Measurements from ENCODE around the gene CLPTM1.
"Not testable (repeated sequence)": the region's sequence is repeated elsewhere in the genome, so short reads cannot be mapped to it uniquely, and the experiment has no call there.

Gene CLPTM1, protein sequence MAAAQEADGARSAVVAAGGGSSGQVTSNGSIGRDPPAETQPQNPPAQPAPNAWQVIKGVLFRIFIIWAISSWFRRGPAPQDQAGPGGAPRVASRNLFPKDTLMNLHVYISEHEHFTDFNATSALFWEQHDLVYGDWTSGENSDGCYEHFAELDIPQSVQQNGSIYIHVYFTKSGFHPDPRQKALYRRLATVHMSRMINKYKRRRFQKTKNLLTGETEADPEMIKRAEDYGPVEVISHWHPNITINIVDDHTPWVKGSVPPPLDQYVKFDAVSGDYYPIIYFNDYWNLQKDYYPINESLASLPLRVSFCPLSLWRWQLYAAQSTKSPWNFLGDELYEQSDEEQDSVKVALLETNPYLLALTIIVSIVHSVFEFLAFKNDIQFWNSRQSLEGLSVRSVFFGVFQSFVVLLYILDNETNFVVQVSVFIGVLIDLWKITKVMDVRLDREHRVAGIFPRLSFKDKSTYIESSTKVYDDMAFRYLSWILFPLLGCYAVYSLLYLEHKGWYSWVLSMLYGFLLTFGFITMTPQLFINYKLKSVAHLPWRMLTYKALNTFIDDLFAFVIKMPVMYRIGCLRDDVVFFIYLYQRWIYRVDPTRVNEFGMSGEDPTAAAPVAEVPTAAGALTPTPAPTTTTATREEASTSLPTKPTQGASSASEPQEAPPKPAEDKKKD

DNA sequence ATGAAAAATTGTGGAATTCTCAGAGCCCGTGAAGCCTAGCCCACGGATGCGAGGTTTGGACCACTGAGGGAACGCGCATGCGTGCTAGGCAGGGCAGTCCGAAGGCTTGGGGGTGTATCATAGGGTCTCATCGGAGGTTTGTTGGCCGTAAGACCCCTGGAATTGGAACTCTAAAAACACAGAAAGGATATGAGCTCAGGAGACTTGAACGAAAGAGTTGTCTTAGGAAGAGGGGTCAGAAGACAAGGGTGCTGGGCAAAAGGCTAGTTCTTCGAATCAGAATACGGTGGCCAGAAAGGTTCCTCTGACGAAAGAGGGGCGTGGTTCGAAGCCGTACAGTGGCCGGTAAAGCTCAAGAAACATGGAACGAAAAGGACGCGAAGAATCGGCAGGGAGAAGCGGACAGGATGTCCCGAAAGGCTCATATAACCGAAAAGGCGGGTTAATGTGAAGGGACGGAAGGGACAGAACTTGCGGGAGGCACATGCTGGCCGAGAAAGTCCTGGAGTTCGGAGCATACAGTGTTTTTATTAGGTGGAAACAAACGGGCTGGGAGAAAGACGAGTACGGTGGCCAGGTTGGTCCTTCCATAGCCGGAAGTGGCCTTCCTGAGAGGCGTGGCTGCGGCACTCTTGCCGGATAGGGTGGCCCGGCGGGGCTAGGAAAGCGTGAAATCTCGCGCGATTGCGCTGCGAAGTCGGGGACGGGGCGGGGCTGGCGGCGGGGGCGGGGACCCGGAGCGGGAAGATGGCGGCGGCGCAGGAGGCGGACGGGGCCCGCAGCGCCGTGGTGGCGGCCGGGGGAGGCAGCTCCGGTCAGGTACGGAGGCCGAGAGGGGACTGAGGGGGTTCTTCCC is at the start of gene CLPTM1:
CLPTM1 (plus strand) TSS at position 732 of the 856 bp plus-strand sequence; CDS start at position 748, 16 bp downstream.
- DNase-seq (ENCODE audit: low read depth) = peak; percentile 93

GRCh38 chr19:44905437-44906160 is 49.6 kb upstream of the CLPTM1 start, which contains the start of gene APOE:
Gene APOE, plus strand, starts transcription at chr19:44905796. Its CDS starts 829 bp downstream, at chr19:44906625.
- no peak for DNase-seq (ENCODE audit: low read depth)

DNA sequence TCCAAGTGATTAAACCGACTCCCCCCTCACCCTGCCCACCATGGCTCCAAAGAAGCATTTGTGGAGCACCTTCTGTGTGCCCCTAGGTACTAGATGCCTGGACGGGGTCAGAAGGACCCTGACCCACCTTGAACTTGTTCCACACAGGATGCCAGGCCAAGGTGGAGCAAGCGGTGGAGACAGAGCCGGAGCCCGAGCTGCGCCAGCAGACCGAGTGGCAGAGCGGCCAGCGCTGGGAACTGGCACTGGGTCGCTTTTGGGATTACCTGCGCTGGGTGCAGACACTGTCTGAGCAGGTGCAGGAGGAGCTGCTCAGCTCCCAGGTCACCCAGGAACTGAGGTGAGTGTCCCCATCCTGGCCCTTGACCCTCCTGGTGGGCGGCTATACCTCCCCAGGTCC is 47.6 kb upstream of the CLPTM1 start:
- no peak for DNase-seq (ENCODE audit: low read depth)

DNA sequence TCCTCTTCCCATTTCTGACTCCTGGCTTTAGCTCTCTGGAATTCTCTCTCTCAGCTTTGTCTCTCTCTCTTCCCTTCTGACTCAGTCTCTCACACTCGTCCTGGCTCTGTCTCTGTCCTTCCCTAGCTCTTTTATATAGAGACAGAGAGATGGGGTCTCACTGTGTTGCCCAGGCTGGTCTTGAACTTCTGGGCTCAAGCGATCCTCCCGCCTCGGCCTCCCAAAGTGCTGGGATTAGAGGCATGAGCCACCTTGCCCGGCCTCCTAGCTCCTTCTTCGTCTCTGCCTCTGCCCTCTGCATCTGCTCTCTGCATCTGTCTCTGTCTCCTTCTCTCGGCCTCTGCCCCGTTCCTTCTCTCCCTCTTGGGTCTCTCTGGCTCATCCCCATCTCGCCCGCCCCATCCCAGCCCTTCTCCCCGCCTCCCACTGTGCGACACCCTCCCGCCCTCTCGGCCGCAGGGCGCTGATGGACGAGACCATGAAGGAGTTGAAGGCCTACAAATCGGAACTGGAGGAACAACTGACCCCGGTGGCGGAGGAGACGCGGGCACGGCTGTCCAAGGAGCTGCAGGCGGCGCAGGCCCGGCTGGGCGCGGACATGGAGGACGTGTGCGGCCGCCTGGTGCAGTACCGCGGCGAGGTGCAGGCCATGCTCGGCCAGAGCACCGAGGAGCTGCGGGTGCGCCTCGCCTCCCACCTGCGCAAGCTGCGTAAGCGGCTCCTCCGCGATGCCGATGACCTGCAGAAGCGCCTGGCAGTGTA is 46.9 kb upstream of the CLPTM1 start:
- DNase-seq (ENCODE audit: low read depth) = no peak

- no peak for DNase-seq (ENCODE audit: low read depth)
Measured at GRCh38 chr19:44908836-44909261, 46.3 kb upstream of the CLPTM1 start.

- DNase-seq (ENCODE audit: low read depth) = no peak
Measured at GRCh38 chr19:44909775-44910174, 45.4 kb upstream of the CLPTM1 start.

- not testable (repeated sequence) for DNase-seq (ENCODE audit: low read depth)
Measured at GRCh38 chr19:44911896-44912295, 43.3 kb upstream of the CLPTM1 start.

GRCh38 chr19:44912854-44913253 is 42.3 kb upstream of the CLPTM1 start:
- DNase-seq (ENCODE audit: low read depth) = no peak

- DNase-seq (ENCODE audit: low read depth) = not testable (repeated sequence)
Measured at GRCh38 chr19:44913512-44914432, 41.4 kb upstream of the CLPTM1 start.

GRCh38 chr19:44914433-44915206 is 40.6 kb upstream of the CLPTM1 start, which contains the start of gene APOC1:
Gene APOC1, plus strand, starts transcription at chr19:44914608. Its CDS starts 284 bp downstream, at chr19:44914892.
- peak; percentile 65 for DNase-seq (ENCODE audit: low read depth)

DNA sequence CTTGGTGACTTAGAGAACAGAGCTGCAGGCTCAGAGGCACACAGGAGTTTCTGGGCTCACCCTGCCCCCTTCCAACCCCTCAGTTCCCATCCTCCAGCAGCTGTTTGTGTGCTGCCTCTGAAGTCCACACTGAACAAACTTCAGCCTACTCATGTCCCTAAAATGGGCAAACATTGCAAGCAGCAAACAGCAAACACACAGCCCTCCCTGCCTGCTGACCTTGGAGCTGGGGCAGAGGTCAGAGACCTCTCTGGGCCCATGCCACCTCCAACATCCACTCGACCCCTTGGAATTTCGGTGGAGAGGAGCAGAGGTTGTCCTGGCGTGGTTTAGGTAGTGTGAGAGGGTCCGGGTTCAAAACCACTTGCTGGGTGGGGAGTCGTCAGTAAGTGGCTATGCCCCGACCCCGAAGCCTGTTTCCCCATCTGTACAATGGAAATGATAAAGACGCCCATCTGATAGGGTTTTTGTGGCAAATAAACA is 30.9 kb upstream of the CLPTM1 start:
- DNase-seq (ENCODE audit: low read depth) = no peak

- DNase-seq (ENCODE audit: low read depth) = no peak
Measured at GRCh38 chr19:44925114-44925891, 29.9 kb upstream of the CLPTM1 start.

DNA sequence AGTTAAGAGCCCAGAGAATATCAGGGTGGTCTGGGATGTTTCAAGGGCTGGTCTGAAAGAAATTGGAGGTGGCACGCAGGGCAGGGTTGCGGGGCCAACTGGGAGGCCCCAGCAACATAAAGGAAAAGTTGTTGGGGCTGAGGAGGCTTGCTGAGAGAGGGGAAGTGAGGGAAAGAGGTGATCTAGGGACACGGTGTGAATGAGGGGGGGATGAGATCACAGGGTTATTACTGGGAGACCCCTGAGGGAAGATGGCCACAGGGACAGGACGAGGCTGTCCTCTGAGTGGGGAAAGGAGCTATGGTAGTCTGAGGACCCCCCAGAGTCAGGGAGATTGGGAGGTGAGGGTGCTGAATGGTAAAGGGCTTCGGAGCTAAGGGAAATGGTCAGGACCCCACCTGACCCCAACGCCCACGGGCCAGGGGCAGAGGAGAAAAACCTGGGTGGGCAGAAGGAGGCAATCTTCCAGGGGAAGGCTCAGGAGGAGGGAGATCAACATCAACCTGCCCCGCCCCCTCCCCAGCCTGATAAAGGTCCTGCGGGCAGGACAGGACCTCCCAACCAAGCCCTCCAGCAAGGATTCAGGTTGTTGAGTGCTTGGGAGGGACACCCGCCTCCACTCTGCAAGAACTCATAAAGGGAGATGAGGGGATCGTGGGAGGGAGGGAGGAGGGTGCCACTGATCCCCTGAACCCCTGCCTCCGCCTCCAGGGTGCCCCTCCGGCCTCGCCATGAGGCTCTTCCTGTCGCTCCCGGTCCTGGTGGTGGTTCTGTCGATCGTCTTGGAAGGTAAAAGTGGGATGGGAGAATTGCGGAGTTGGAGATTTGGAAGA is 28.7 kb upstream of the CLPTM1 start:
- not testable (repeated sequence) for DNase-seq (ENCODE audit: low read depth)

DNA sequence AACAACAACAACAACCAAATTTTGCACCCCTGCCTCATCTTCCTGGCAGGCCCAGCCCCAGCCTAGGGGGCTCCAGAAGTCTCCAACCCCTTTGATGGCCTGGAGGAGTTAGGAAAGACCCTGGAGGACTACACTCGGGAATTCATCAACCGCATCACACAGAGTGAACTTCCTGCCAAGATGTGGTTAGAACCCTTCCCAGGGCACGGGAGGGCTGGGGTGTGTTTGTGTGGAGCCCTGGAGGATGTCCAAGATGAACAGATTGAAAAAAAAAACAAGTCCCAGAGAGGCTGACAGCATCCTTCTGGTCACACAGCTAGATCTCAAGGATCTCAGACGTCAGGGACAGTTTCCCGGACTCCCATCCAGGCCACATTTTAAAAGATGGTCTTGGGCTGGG is 27.4 kb upstream of the CLPTM1 start:
- DNase-seq (ENCODE audit: low read depth) = no peak

DNA sequence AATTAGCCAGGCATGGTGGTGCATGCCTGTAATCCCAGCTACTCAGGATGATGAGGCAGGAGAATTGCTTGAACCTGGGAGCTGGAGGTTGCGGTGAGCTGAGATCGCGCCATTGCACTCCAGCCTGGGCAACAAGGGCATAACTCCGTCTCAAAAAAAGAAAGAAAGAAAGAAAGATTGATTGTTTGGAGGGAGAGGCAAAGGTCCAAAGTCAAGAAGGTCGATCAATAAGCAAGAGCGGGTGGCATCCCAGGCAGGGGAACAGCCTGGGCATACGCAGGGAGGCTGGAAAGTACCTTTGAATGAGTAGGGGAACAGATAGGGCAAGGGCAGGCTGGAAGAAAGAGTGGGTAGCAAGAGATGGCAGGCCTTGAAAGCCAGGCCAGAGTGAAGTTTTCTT is 25.1 kb upstream of the CLPTM1 start:
- no peak for DNase-seq (ENCODE audit: low read depth)

DNA sequence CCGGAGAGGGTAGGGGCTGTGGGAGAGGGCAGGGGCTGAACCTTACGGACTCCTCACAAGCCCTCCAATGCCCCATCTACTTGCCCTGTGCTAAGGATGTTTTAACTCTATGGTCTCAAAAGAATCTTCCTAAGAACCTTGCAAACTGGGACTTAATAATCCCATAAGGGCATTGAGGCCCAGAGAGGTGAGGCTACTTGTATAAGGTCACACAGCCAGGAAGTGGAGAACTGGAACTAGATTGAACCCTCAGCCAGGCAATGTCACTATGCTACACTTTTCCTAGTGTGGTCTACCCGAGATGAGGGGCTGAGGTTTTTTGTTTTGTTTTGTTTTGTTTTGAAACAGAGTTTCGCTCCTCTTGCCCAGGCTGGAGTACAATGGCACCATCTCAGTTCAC is 23.6 kb upstream of the CLPTM1 start:
- no peak for DNase-seq (ENCODE audit: low read depth)

DNA sequence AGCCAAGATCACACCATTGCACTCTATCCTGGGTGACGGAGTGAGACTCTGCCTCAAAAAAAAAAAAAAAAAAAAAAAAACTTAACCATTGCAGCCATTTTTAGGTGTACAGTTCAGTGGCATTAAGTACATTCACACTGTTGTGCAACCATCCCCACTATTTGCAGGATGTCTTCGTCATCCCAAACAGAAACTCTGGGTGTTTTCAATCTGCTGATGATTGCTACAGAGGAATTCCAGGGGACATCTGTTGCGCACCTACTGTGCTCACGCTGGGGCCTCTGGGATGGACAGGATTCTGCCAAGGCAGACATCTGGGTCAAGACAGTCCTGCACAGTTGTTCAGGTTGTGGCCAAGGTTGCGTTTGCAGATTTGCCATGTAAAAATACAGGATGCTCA is 15.5 kb upstream of the CLPTM1 start:
- DNase-seq (ENCODE audit: low read depth) = no peak
